Transverse colon (tissue), 4 donors: ENCODE measurements around the gene IL13.

Experiments used
- CTCF ChIP-seq, 5 experiments: fragments of 200-600 bp in 3 of 5; fragments of 450-650 bp in 2 of 5; sonication (generic) in 3 of 5; IDR thresholded peaks; 1 replicate in 2 of 5; 2 replicates in 3 of 5; pipeline ENCODE4 v1.5.1; 2016 to 2017; ENCODE audit warnings: antibody characterized with exemption in 5 of 5, inconsistent platforms in 3 of 5, mild to moderate bottlenecking in 2 of 5, moderate library complexity in 1 of 5
- EP300 ChIP-seq: sonication (generic); formaldehyde crosslinking; IDR thresholded peaks from one replicate; pipeline ENCODE4 v1.6.1; 2017; ENCODE audit warnings: antibody characterized with exemption, low read depth
- POLR2A ChIP-seq: fragments of 450-650 bp; IDR thresholded peaks from one replicate; pipeline ENCODE4 v1.6.1; 2016; ENCODE audit warnings: antibody characterized with exemption, mild to moderate bottlenecking, moderate library complexity
- POLR2AphosphoS5 ChIP-seq, 3 donors: sonication (generic); formaldehyde crosslinking; IDR thresholded peaks; one replicate each; pipeline ENCODE4 v1.6.1; 2016; ENCODE audit warnings: antibody characterized with exemption in 3 of 3

- no peak for TF ChIP-seq CTCF (IDR thresholded peaks at IDR 0.05)
- no peak for TF ChIP-seq POLR2A
- no peak for TF ChIP-seq POLR2AphosphoS5 (IDR thresholded peaks at IDR 0.05)
- no peak for TF ChIP-seq EP300
These were observed 669 bp downstream of the IL13 start for GRCh38 chr5:132658381-132659302.
